ENCODE measurements around the gene DUSP28. TPM values are rescaled to one million over a fixed set of nuclear protein-coding genes. Genes with fewer than 3 reads are reported as not detected.

DUSP28 gene
- total and polyA plus RNA-seq, 10 of the 15 experiments (the other 5 are each of a cell fraction or from before 2014, with no cell fraction given): 2.5 to 12.5 (median 6.4) TPM

DNA sequence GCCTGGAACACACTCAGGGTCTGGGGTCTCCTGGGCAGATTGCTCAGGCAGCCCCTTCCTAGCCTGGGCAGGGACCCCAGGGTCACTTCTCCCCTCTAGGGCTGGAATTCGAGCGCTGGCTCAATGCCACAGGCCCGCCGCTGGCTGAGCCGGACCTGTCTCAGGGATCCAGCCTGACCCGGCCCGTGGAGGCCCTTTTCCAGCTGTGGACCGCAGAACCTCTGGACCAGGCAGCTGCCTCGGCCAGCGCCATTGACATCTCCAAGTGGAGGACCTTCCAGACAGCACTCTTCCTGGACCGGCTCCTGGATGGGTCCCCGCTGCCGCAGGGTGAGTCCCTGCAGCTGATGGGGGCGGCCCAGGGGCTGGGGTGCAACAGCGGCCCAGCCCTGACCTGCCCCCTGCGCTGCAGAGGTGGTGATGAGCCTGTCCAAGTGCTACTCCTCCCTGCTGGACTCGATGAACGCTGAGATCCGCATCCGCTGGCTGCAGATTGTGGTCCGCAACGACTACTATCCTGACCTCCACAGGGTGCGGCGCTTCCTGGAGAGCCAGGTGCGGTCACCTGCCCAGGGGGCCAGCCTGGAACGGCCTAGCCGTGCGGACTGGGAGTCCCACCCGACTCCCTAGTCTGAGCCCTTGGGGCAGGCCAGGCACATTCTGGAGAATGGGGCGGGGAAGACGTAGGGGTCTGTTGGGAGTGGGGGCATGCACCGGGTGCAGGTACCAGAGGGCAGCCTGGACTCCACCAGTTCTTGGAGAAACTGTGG, 16.5 kb downstream of the DUSP28 start:
- H3K27me3 ChIP-seq (replicated peaks in 1 of 2; ENCODE audit: control insufficient read depth in 2 of 2, insufficient read depth in 2 of 2, low read length in 1 of 2): no peaks in the 10 kb centered on the region
- H4K20me1 ChIP-seq (ENCODE audit: control insufficient read depth, insufficient read depth): no peaks in the 10 kb centered on the region; the same call in 1 of the 2 replicates
- FAIRE-seq (no peak), ATAC-seq (no peak), DNase-seq (ENCODE audit: low read depth, low spot score) (no peak)
- H3K27ac ChIP-seq (ENCODE audit: control insufficient read depth, insufficient read depth): no peak overlapping the region
- peaks cover 2% of the 10 kb centered on the region for H3K79me2 ChIP-seq (ENCODE audit: control insufficient read depth, insufficient read depth, low read length)
- BruUV-seq (replicated peaks): no TSS peak
- WGBS (ENCODE audit: insufficient coverage, insufficient replicate concordance, low lambda C conversion rate, missing lambda C conversion rate): 98% methylated on average over 21 of the region's 32 CpGs
- peaks cover 0 to 7% of the 10 kb centered on the region in 2 experiments; a peak in 3 of 4 replicates for H3K36me3 ChIP-seq (ENCODE audit: control insufficient read depth in 2 of 2, insufficient read depth in 2 of 2, low read length in 1 of 2)
- no peak overlapping the region for H3K4me2 ChIP-seq (ENCODE audit: control insufficient read depth, insufficient read depth)
- no peak overlapping the region for H3K9ac ChIP-seq (ENCODE audit: control insufficient read depth, insufficient read depth, low read length)
- ChIA-PET SMC1A (ENCODE audit: uncharacterized antibody, unreplicated experiment) (no interaction called here), RAD21 (ENCODE audit: unreplicated experiment) (no interaction called here), POLR2A (no interaction called here), CTCF (no interaction called here)
- intact Hi-C loops (cut with micrococcal nuclease; ENCODE audit: unreplicated experiment): no loop called here
- no peak overlapping the region for H2AFZ ChIP-seq (ENCODE audit: control insufficient read depth, low read depth, low read length)
- H3K9me3 ChIP-seq (replicated peaks; ENCODE audit: control insufficient read depth, insufficient read depth, low read length): no peaks in the 10 kb centered on the region; the same call in 2 of the 3 replicates
- in situ Hi-C loops (cut with MboI): no loop called here
- TF ChIP-seq NR2F1 (conservative IDR thresholded peaks at IDR 0.05) (no peak), CHD4 (IDR thresholded peaks at IDR 0.05) (no peak), FOXM1 (IDR thresholded peaks at IDR 0.05; ENCODE audit: low read depth, low read length) (no peak), BMI1 (IDR thresholded peaks at IDR 0.05; ENCODE audit: borderline replicate concordance) (no peak)
- TF ChIP-seq, protein P1, sequence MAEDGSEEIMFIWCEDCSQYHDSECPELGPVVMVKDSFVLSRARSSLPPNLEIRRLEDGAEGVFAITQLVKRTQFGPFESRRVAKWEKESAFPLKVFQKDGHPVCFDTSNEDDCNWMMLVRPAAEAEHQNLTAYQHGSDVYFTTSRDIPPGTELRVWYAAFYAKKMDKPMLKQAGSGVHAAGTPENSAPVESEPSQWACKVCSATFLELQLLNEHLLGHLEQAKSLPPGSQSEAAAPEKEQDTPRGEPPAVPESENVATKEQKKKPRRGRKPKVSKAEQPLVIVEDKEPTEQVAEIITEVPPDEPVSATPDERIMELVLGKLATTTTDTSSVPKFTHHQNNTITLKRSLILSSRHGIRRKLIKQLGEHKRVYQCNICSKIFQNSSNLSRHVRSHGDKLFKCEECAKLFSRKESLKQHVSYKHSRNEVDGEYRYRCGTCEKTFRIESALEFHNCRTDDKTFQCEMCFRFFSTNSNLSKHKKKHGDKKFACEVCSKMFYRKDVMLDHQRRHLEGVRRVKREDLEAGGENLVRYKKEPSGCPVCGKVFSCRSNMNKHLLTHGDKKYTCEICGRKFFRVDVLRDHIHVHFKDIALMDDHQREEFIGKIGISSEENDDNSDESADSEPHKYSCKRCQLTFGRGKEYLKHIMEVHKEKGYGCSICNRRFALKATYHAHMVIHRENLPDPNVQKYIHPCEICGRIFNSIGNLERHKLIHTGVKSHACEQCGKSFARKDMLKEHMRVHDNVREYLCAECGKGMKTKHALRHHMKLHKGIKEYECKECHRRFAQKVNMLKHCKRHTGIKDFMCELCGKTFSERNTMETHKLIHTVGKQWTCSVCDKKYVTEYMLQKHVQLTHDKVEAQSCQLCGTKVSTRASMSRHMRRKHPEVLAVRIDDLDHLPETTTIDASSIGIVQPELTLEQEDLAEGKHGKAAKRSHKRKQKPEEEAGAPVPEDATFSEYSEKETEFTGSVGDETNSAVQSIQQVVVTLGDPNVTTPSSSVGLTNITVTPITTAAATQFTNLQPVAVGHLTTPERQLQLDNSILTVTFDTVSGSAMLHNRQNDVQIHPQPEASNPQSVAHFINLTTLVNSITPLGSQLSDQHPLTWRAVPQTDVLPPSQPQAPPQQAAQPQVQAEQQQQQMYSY (CRISPR knock-in tag; IDR thresholded peaks at IDR 0.05): no peak
- H3K4me1 ChIP-seq (ENCODE audit: control insufficient read depth, insufficient read depth, low read length): peaks cover 25% of the 10 kb centered on the region
- H3K4me3 ChIP-seq: no peak overlapping the region
